NCI-H2107 treated with DMSO at 0.1 percent for 48 hours (cell line): ENCODE data around the gene OR7G1.

ENCODE experiments used
- DNase-seq: peaks from one replicate; lab custom pipeline; 2025; ENCODE audit not compliant: unreplicated experiment; lab: John Stamatoyannopoulos, UW

OR7G1 gene, protein sequence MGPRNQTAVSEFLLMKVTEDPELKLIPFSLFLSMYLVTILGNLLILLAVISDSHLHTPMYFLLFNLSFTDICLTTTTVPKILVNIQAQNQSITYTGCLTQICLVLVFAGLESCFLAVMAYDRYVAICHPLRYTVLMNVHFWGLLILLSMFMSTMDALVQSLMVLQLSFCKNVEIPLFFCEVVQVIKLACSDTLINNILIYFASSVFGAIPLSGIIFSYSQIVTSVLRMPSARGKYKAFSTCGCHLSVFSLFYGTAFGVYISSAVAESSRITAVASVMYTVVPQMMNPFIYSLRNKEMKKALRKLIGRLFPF

DNA sequence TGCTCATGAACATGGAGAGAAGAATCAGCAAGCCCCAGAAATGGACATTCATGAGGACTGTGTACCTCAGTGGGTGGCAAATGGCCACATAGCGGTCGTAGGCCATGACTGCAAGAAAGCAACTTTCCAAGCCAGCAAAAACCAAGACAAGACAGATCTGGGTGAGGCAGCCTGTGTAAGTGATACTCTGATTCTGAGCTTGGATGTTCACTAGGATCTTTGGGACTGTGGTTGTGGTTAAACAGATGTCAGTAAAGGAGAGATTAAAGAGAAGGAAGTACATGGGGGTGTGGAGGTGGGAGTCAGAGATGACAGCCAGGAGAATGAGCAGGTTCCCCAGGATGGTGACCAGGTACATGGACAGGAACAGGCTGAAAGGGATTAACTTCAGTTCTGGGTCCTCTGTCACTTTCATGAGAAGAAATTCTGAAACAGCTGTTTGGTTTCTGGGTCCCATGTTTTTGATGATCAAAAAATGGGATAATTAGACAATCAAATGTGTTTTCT lies at the start of gene OR7G1:
OR7G1 (minus strand) TSS at position 457 of the 507 bp plus-strand sequence; CDS start at position 457, 0 bp downstream.
- DNase-seq, result no peak

GRCh38 chr19:9165261-9165660 lies 49.7 kb upstream of the OR7G1 start:
- DNase-seq, result no peak

DNA sequence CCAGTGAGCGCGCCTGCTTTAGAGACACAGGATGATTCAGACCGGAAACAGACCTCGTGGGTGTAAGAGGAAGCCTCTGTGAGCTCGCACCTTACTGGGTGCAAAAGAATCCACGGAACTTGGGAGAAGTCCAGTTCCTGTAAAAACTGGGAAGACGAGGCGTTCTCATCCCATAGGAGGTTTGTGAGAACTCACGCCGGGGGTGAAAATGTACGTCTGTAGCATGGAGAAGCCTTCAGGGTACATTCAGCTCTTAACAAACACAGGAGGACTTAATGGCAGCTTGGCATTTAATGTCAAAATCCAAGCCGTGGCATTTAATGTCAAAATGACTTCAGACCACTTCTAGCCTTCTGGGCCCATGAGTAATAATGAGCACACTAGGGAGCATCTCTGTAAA lies 45.9 kb upstream of the OR7G1 start:
- no peak for DNase-seq

DNA sequence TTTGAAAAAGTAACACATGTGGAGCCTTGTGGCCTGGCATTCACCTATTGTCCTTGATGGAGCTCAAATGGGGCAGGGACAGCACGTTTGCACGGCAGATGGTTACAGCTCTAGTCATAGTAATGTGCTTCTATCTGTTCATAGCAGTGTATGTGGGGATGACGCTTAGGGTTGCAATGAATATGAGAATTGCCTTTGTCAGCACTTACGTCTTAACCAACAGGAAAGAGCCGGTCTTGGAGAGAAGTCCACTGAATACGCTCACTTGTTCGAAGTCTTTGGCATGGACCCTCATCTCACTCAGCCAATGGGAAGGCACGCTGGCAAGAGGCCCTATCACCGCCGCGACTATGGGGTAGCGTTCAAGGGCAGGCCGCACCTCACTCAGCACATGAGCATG lies 44.3 kb upstream of the OR7G1 start:
- no peak for DNase-seq

- DNase-seq, result no peak
Measured at GRCh38 chr19:9156304-9156703, 40.7 kb upstream of the OR7G1 start.

DNA sequence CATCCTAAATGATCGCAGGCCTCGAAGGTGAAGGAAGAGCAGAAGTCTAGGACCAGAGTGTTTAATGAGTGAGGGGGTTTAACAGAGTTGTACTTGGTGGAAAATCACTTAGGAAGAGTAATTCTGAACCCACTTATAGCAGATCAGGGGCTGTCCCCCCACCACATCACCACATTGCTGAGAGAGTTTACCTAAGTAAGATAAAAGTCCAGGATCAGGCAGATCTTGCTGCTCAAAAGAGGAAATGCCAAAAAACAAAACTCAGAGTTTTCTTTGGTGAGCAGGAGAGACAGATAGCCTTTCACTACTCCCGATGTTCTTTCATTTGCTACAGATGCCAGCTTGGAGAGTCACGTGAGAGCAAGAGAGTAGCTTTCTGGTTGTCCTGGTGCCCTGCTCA lies 40.0 kb upstream of the OR7G1 start:
- DNase-seq, result no peak

DNA sequence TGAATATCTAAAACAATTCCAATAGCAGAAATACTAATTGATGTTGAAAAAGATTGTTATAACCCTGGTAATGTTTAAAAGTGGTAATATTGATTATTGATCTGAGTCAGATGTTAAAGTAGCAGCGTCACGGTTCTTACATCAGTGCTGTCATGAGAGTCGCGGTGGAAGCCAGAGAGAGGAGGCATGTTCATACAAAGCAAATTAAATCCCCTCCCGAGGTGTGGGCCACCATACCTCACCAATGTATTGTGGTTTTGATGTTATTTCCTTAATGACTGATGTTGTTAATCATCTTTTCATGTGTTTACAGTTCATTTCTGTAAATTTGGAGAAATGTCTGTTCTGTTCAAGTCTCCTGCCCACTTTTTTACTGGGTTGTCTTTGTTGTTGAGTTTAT lies 35.8 kb upstream of the OR7G1 start:
- no peak for DNase-seq

DNA sequence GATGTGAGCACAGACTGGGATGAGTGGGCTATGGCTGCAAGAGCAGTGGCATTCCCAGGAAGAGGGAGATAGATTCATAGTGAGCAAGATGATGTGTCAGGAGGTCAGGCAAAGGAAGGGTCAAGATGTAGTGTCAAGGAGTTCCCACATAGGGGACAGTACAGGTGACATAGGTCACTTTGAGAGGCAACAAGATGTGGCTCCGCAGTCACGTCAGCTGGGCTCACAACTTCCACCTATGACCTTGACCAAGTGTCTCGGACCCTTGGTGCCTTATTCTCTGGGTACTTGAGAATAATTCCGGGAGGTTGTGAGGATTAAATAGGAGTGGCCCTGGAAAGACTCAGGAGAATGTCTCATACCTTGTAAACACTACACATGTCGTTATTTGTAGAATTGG lies 35.1 kb upstream of the OR7G1 start:
- DNase-seq, result no peak

DNA sequence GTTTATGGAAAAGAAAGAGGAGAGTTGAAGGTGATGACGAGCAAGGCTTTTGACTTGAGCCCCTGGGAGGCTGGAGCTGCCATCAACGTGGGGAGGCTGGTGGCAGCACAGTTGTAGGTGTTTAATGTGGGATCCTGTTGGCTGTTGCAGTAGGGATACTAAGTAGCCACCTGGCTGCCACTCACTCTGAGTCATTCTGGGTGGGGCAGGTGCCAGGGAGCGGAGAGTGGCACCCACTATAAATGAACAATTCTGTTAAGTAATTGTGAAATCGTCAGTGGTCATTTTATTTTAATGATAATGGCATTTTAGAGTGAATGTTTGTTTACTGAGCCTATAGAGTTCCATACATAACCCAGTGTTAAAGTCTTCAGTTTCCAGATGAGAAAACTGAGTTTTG lies 34.4 kb upstream of the OR7G1 start:
- DNase-seq, result no peak

GRCh38 chr19:9148697-9149096 lies 33.1 kb upstream of the OR7G1 start:
- no peak for DNase-seq

DNA sequence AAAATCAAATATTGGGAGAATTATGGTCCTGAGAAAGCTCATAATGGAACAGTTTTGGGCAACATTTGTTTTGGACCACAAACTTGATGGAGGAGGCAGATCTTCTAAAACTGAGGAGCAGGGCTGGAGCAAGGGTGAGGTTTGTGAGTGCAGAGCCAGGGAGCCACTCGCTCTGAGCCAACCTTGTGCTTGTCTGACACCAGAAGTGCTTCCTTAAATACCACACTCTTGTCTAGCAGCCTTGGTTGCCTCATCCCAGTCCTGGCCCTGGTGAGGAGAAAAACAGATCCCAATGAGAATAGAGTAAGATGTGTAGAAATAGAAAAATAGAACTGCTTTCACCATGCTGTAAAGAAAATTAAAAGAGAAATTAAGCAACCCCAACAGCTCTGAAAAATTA lies 31.3 kb upstream of the OR7G1 start:
- DNase-seq, result no peak

- DNase-seq, result no peak
Measured at GRCh38 chr19:9144920-9145319, 29.4 kb upstream of the OR7G1 start.

GRCh38 chr19:9140159-9140874 lies 24.8 kb upstream of the OR7G1 start, which contains the start of gene ZNF317:
TSS of gene ZNF317 (plus strand) at chr19:9140397. CDS start at chr19:9156017, 15,620 bp downstream.
- peak; percentile 84 for DNase-seq

DNA sequence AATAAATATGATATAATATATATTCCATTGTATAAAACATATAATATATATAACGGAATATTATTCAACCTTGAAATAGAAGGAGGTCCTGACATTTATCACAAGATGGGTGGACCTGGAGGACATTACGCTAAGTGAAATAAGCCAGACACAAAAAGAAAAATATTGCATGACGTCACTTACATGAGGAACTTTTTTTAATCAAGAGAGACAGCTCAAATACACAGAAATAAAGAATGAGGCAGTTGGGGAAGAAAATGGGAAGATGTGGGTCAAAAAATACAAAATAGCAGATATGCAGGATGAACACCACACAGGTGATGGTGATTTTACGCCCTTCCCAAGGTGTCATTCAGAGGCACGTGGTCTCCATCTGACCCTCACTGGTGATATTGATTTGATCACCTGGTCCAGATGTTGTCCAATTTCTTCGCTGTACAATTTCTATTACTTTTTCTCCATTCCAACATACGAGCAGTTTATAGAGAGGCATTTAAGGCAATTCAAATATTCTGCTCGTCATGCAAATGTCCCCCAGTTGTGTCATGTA lies 24.1 kb upstream of the OR7G1 start:
- DNase-seq, result no peak

DNA sequence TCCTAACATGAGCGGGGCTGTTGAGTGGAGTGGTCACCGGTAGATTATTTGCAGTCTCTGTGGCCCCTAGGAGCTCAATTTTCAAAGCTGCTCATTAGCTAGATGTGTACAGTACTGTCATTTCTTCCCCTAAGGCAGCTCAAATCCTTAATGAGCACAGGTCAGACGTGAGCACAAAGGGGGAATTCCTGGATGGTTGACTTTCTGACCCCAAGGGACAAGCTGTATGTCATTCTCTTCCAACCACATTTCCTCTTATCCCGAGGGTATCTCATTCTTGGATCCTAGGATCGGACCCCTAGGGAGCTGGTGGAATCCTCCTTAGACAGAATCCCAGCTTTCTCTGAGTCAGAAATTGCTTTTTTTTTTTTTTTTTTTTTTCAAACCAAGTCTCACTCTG lies 16.9 kb upstream of the OR7G1 start:
- DNase-seq, result no peak

GRCh38 chr19:9130965-9131364 lies 15.4 kb upstream of the OR7G1 start:
- no peak for DNase-seq

- no peak for DNase-seq
Measured at GRCh38 chr19:9128171-9128570, 12.6 kb upstream of the OR7G1 start.

DNA sequence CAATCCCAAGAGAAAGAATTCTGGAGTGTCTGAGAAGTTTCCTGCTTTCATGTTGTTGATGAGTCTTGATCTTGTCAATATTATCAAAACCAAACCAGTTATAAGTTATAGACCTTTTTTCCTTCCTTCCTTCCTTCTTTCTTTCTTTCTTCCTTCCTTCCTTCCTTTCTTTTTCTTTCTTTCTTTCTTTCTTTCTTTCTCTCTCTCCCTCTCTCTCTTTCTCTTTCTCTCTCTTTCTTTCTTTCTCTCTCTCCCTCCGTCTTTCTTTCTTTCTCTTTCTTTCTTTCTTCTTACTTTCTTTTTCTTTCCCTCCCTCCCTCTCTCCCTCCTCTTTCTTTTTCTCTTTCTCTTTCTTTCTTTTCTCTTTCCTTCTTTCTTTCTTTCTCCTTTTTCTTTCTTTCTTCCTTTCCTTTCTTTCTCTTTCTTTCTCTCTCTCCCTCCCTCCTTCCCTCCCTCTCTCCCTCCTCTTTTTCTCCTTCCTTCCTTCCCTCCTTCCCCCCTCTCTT lies 11.4 kb upstream of the OR7G1 start, which contains the start of gene OR7G3:
OR7G3 (minus strand) TSS at position 51 of the 506 bp plus-strand sequence; CDS start at position 51, 0 bp downstream.
- no peak for DNase-seq

DNA sequence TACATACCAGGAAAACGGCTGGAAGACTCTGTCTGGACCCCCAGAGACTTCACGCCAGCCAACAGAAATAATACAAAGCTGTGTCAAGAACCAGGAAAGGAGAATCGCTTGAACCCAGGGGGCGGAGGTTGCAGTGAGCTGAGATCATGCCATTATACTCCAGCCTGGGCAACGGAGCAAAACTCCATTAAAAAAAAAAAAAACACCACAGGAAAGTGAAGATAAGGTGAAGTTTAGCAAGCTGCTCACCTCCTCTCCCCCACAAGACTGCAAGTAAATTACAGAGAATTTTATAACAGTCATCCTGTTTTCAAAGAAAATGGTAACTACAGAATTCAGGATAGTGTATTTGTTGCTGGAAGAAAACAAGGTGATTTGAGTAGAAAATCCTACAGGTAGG lies 984 bp upstream of the OR7G1 start:
- DNase-seq, result no peak

DNA sequence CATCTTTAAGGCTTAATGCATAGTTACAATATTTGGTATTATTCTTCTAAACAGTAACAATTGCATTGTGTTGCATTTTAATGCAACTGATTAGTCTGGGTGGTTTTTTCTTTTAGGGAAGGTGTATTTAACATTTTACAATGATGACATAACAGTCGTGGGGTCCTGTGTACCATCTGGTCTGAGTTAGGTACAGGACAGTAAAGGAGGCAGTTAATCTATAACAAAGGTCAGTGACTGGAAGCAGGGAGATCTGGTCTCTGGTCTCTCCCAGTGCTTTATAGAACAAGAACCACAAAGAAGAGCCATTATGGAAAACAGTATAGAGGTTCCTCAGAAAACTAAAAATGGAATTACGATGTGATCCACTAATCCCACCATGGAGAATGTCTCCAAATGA lies 5.6 kb downstream of the OR7G1 start:
- DNase-seq, result no peak

GRCh38 chr19:9107375-9107774 lies 8.2 kb downstream of the OR7G1 start, which contains the start of gene OR7G2:
TSS of gene OR7G2 (minus strand) at chr19:9107475. CDS start at chr19:9103243, 4,232 bp downstream.
- no peak for DNase-seq

- DNase-seq, result no peak
Measured at GRCh38 chr19:9086761-9087160, 28.8 kb downstream of the OR7G1 start, which contains the start of gene OR1M1. TSS of gene OR1M1 (plus strand) at chr19:9087061. CDS start at chr19:9093245, 6,184 bp downstream.
